ENCODE results near the gene RHOF. TPM values are rescaled to one million over a fixed set of nuclear protein-coding genes. Genes with fewer than 3 reads are reported as not detected.

The RHOF gene
- total and polyA plus RNA-seq, 2 of the 13 experiments (the other 11 are each of a cell fraction or from before 2014, with no cell fraction given), result 14.6 to 32.2 TPM

GRCh38 chr12:121793838-121794533, 498 bp upstream of the RHOF start (continued):
- TF ChIP-seq, protein P1, sequence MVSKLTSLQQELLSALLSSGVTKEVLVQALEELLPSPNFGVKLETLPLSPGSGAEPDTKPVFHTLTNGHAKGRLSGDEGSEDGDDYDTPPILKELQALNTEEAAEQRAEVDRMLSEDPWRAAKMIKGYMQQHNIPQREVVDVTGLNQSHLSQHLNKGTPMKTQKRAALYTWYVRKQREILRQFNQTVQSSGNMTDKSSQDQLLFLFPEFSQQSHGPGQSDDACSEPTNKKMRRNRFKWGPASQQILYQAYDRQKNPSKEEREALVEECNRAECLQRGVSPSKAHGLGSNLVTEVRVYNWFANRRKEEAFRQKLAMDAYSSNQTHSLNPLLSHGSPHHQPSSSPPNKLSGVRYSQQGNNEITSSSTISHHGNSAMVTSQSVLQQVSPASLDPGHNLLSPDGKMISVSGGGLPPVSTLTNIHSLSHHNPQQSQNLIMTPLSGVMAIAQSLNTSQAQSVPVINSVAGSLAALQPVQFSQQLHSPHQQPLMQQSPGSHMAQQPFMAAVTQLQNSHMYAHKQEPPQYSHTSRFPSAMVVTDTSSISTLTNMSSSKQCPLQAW (CRISPR knock-in tag; IDR thresholded peaks at IDR 0.05), result peak; percentile 88
- TF ChIP-seq IRF2 (CRISPR knock-in tag; IDR thresholded peaks at IDR 0.05), result peak; percentile 61; the same call in 1 of the 2 replicates
- TF ChIP-seq ZNF562 (CRISPR knock-in tag; IDR thresholded peaks at IDR 0.05; ENCODE audit: borderline replicate concordance), result no peak
- TF ChIP-seq HIVEP1 (CRISPR knock-in tag; IDR thresholded peaks at IDR 0.05), result peak; percentile 85
- peak; percentile 97 for TF ChIP-seq XRCC5 (optimal IDR thresholded peaks at IDR 0.05; ENCODE audit: low read length)
- TF ChIP-seq FOXA1 (IDR thresholded peaks at IDR 0.05), result no peak
- TF ChIP-seq FOXA1 (CRISPR knock-in tag; IDR thresholded peaks at IDR 0.05), result peak; percentile 51
- TF ChIP-seq ETV5 (CRISPR knock-in tag; IDR thresholded peaks at IDR 0.05; ENCODE audit: borderline replicate concordance), result peak; percentile 97
- TF ChIP-seq, protein P2, sequence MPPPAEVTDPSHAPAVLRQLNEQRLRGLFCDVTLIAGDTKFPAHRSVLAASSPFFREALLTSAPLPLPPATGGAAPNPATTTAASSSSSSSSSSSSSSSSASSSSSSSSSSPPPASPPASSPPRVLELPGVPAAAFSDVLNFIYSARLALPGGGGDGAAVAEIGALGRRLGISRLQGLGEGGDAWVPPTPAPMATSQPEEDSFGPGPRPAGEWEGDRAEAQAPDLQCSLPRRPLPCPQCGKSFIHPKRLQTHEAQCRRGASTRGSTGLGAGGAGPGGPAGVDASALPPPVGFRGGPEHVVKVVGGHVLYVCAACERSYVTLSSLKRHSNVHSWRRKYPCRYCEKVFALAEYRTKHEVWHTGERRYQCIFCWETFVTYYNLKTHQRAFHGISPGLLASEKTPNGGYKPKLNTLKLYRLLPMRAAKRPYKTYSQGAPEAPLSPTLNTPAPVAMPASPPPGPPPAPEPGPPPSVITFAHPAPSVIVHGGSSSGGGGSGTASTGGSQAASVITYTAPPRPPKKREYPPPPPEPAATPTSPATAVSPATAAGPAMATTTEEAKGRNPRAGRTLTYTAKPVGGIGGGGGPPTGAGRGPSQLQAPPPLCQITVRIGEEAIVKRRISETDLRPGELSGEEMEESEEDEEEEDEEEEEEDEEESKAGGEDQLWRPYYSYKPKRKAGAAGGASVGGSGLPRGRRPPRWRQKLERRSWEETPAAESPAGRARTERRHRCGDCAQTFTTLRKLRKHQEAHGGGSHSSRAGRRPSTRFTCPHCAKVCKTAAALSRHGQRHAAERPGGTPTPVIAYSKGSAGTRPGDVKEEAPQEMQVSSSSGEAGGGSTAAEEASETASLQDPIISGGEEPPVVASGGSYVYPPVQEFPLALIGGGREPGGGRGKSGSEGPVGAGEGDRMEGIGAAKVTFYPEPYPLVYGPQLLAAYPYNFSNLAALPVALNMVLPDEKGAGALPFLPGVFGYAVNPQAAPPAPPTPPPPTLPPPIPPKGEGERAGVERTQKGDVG (CRISPR knock-in tag; IDR thresholded peaks at IDR 0.05; ENCODE audit: borderline replicate concordance), result no peak; the same call in 1 of the 2 replicates
- peak; percentile 77 for TF ChIP-seq BCL3 (CRISPR knock-in tag; IDR thresholded peaks at IDR 0.05)
- TF ChIP-seq SRY (CRISPR knock-in tag; IDR thresholded peaks at IDR 0.05), result peak; percentile 29; the same call in 1 of the 2 replicates
- TF ChIP-seq ZNF839 (CRISPR knock-in tag; IDR thresholded peaks at IDR 0.05; ENCODE audit: borderline replicate concordance), result no peak
- peak in 1 of 2 experiments; percentile 78; a peak in 1 of 4 replicates for TF ChIP-seq KLF16 (CRISPR knock-in tag; IDR thresholded peaks at IDR 0.05)
- no peak for TF ChIP-seq ZNF644 (CRISPR knock-in tag; IDR thresholded peaks at IDR 0.05; ENCODE audit: low read depth)
- TF ChIP-seq SP5 (CRISPR knock-in tag; IDR thresholded peaks at IDR 0.05; ENCODE audit: borderline replicate concordance, low read depth), result peak; percentile 21; the same call in 1 of the 2 replicates
- no peak for TF ChIP-seq NR3C1 (CRISPR knock-in tag; IDR thresholded peaks at IDR 0.05)
- TF ChIP-seq ZNF878 (CRISPR knock-in tag; IDR thresholded peaks at IDR 0.05), result no peak; the same call in 1 of the 2 replicates
- TF ChIP-seq NFKB2 (CRISPR knock-in tag; IDR thresholded peaks at IDR 0.05; ENCODE audit: borderline replicate concordance), result peak; percentile 71; the same call in 1 of the 2 replicates
- no peak for TF ChIP-seq DDIT3 (CRISPR knock-in tag; IDR thresholded peaks at IDR 0.05)
- peak; percentile 87 for TF ChIP-seq GMEB1 (CRISPR knock-in tag; IDR thresholded peaks at IDR 0.05; ENCODE audit: borderline replicate concordance)
- peak in 1 of 2 experiments; percentile 8; a peak in 1 of 4 replicates for TF ChIP-seq POLR2A (IDR thresholded peaks at IDR 0.05; ENCODE audit: insufficient read depth in 1 of 2, low read depth in 2 of 2, low read length in 2 of 2)
- no peak for TF ChIP-seq SUZ12 (IDR thresholded peaks at IDR 0.05; ENCODE audit: low read depth, low read length)
- no peak for TF ChIP-seq RFX1 (IDR thresholded peaks at IDR 0.05)

Measured in HepG2 (cell line).